ENCODE results near the gene CACNB2. TPM values are rescaled to one million over a fixed set of nuclear protein-coding genes. Genes with fewer than 3 reads are reported as not detected.
"Not testable (repeated sequence)": the region's sequence is repeated elsewhere in the genome, so short reads cannot be mapped to it uniquely, and the experiment has no call there.

CACNB2 gene
- total RNA-seq, 1 donor from 2014 or later: 4.9 TPM

GRCh38 chr10:18577823-18578685 is 437.8 kb downstream of the CACNB2 start:
- no peak for DNase-seq (ENCODE audit: low spot score, unreplicated experiment)
- no peak overlapping the region for H3K4me3 Mint-ChIP-seq (ENCODE audit: low read depth)
- peaks cover 20% of the 10 kb centered on the region for H3K9me3 Mint-ChIP-seq (ENCODE audit: low read depth)
- no peak for TF ChIP-seq CTCF (IDR thresholded peaks at IDR 0.05; ENCODE audit: unreplicated experiment)
- peaks cover 47% of the 10 kb centered on the region for H3K36me3 Mint-ChIP-seq (ENCODE audit: insufficient read depth)
- H3K27me3 Mint-ChIP-seq: no peaks in the 10 kb centered on the region
- H3K27ac Mint-ChIP-seq: no peak overlapping the region
- peaks cover 4% of the 10 kb centered on the region for H3K4me1 Mint-ChIP-seq (ENCODE audit: low read depth)

- Mint-ChIP-seq H3K27me3 (no peaks in the 10 kb centered on the region), H3K36me3 (ENCODE audit: insufficient read depth) (peaks cover 48% of the 10 kb centered on the region), H3K9me3 (ENCODE audit: low read depth) (peaks cover 7% of the 10 kb centered on the region), H3K27ac (no peak overlapping the region), H3K4me1 (ENCODE audit: low read depth) (peaks cover 9% of the 10 kb centered on the region), H3K4me3 (ENCODE audit: low read depth) (no peak overlapping the region)
- DNase-seq (ENCODE audit: low spot score, unreplicated experiment): no peak
- TF ChIP-seq CTCF (IDR thresholded peaks at IDR 0.05; ENCODE audit: unreplicated experiment): no peak
These were observed 442.6 kb downstream of the CACNB2 start for GRCh38 chr10:18582803-18583202.

- no peak for DNase-seq (ENCODE audit: low spot score, unreplicated experiment)
- H3K9me3 Mint-ChIP-seq (ENCODE audit: low read depth): peaks cover 3% of the 10 kb centered on the region
- H3K4me3 Mint-ChIP-seq (ENCODE audit: low read depth): no peak overlapping the region
- no peak overlapping the region for H3K27ac Mint-ChIP-seq
- H3K27me3 Mint-ChIP-seq: no peaks in the 10 kb centered on the region
- H3K36me3 Mint-ChIP-seq (ENCODE audit: insufficient read depth): peaks cover 45% of the 10 kb centered on the region
- peaks cover 9% of the 10 kb centered on the region for H3K4me1 Mint-ChIP-seq (ENCODE audit: low read depth)
- peak; percentile 32 for TF ChIP-seq CTCF (IDR thresholded peaks at IDR 0.05; ENCODE audit: unreplicated experiment)
These were observed 443.5 kb downstream of the CACNB2 start for GRCh38 chr10:18583575-18584270.

GRCh38 chr10:18586637-18587036 is 446.4 kb downstream of the CACNB2 start:
- not testable (repeated sequence) for H3K27me3 Mint-ChIP-seq; H3K4me3 Mint-ChIP-seq (ENCODE audit: low read depth); H3K27ac Mint-ChIP-seq; DNase-seq (ENCODE audit: low spot score, unreplicated experiment)
- H3K36me3 Mint-ChIP-seq (ENCODE audit: insufficient read depth): peaks cover 45% of the 10 kb centered on the region
- H3K9me3 Mint-ChIP-seq (ENCODE audit: low read depth): peaks cover 19% of the 10 kb centered on the region
- peaks cover 11% of the 10 kb centered on the region for H3K4me1 Mint-ChIP-seq (ENCODE audit: low read depth)

GRCh38 chr10:18591141-18591540 is 450.9 kb downstream of the CACNB2 start:
- not testable (repeated sequence) for H3K27me3 Mint-ChIP-seq; H3K4me1 Mint-ChIP-seq (ENCODE audit: low read depth); H3K4me3 Mint-ChIP-seq (ENCODE audit: low read depth); H3K27ac Mint-ChIP-seq; DNase-seq (ENCODE audit: low spot score, unreplicated experiment)
- peaks cover 17% of the 10 kb centered on the region for H3K9me3 Mint-ChIP-seq (ENCODE audit: low read depth)
- peaks cover 38% of the 10 kb centered on the region for H3K36me3 Mint-ChIP-seq (ENCODE audit: insufficient read depth)

Other genes starting within 250 kb of the CACNB2 start
- not detected in 2 replicates for gene SLC39A12, start 188.5 kb upstream of the CACNB2 start, total RNA-seq

Measured in progenitor cell of endocrine pancreas (in vitro differentiated cells).